ENCODE data around the gene FXYD1. TPM values are rescaled to one million over a fixed set of nuclear protein-coding genes. Genes with fewer than 3 reads are reported as not detected.
A peak's percentile ranks its signal among the peaks of the same experiment; 100 is the strongest.

The FXYD1 gene
- total and polyA plus RNA-seq, 8 donors, result 7.5 to 193 (median 24.0) TPM; not detected in 1

DNA sequence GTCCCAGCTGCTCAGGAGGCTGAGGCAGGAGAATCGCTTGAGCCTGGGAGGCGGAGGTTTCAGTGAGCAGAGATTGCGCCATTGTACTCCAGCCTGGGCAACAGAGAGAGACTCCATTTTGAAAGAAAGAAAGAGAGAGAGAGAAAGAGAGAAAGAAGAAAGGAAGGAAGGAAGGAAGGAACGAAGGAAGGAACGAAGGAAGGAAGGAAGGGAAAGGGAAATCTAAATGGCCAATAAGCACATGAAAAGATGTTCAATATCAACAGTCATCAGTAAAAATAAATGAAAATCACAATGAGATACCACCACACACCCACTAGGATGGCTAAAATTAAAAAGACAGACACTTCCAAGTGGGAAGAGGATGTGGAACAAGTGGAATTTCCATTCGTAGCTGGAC is 35.6 kb downstream of the FXYD1 start:
- TF ChIP-seq POLR2A (IDR thresholded peaks at IDR 0.05) (no peak), POLR2AphosphoS5 (IDR thresholded peaks at IDR 0.05) (no peak), EP300 (IDR thresholded peaks at IDR 0.05) (no peak)
- TF ChIP-seq, protein P1, sequence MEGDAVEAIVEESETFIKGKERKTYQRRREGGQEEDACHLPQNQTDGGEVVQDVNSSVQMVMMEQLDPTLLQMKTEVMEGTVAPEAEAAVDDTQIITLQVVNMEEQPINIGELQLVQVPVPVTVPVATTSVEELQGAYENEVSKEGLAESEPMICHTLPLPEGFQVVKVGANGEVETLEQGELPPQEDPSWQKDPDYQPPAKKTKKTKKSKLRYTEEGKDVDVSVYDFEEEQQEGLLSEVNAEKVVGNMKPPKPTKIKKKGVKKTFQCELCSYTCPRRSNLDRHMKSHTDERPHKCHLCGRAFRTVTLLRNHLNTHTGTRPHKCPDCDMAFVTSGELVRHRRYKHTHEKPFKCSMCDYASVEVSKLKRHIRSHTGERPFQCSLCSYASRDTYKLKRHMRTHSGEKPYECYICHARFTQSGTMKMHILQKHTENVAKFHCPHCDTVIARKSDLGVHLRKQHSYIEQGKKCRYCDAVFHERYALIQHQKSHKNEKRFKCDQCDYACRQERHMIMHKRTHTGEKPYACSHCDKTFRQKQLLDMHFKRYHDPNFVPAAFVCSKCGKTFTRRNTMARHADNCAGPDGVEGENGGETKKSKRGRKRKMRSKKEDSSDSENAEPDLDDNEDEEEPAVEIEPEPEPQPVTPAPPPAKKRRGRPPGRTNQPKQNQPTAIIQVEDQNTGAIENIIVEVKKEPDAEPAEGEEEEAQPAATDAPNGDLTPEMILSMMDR (IDR thresholded peaks at IDR 0.05), result no peak
- H3K4me1 ChIP-seq, result peaks cover 0 to 26% (median 5%) of the 10 kb centered on the region in 4 donors
- peaks cover 0 to 4% (median 0%) of the 10 kb centered on the region in 4 donors for H3K9me3 ChIP-seq
- 87 to 97% (median 92%) methylated on average over 6 of the region's 6 CpGs for WGBS, 5 donors
- intact Hi-C loops (cut with DNase I; ENCODE audit: low total_unique reads), result no loop called here
- H3K27me3 ChIP-seq, result no peaks in the 10 kb centered on the region
- peaks cover 4 to 13% (median 6%) of the 10 kb centered on the region in 4 donors for H3K36me3 ChIP-seq
- H3K27ac ChIP-seq, result no peak overlapping the region
- no peak overlapping the region for H3K4me3 ChIP-seq
- no peak for DNase-seq

DNA sequence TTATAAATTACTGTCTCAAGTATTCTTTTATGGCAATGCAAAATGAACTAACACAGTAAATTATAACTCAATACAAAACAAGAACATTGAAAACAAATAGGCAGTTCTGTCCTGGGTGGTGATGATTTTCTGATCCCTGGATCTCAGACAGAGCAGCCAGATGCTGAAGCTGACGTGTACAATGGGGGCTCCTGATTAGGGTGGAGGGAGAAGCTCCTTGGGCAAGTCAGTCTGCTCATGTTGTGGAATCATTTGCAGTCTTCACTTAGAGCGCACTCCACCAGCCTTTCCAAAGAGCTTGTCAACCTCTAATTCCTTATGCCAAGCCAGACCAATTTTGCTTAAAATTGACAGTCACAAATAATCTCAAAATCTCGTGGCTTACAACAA is 37.6 kb downstream of the FXYD1 start:
- H3K27ac ChIP-seq, result no peak overlapping the region
- H3K27me3 ChIP-seq, result no peaks in the 10 kb centered on the region
- H3K4me3 ChIP-seq, result no peak overlapping the region
- intact Hi-C loops (cut with DNase I; ENCODE audit: low total_unique reads), result no loop called here
- 71 to 87% (median 80%) methylated on average over 3 of the region's 3 CpGs for WGBS, 5 donors
- TF ChIP-seq POLR2AphosphoS5 (IDR thresholded peaks at IDR 0.05), result no peak
- TF ChIP-seq EP300 (IDR thresholded peaks at IDR 0.05), result no peak
- TF ChIP-seq, protein P1 (IDR thresholded peaks at IDR 0.05), result no peak
- H3K4me1 ChIP-seq, result peaks cover 0 to 26% (median 5%) of the 10 kb centered on the region in 4 donors
- no peaks in the 10 kb centered on the region for H3K36me3 ChIP-seq
- H3K9me3 ChIP-seq, result peaks cover 0 to 4% (median 0%) of the 10 kb centered on the region in 4 donors
- DNase-seq, result no peak

DNA sequence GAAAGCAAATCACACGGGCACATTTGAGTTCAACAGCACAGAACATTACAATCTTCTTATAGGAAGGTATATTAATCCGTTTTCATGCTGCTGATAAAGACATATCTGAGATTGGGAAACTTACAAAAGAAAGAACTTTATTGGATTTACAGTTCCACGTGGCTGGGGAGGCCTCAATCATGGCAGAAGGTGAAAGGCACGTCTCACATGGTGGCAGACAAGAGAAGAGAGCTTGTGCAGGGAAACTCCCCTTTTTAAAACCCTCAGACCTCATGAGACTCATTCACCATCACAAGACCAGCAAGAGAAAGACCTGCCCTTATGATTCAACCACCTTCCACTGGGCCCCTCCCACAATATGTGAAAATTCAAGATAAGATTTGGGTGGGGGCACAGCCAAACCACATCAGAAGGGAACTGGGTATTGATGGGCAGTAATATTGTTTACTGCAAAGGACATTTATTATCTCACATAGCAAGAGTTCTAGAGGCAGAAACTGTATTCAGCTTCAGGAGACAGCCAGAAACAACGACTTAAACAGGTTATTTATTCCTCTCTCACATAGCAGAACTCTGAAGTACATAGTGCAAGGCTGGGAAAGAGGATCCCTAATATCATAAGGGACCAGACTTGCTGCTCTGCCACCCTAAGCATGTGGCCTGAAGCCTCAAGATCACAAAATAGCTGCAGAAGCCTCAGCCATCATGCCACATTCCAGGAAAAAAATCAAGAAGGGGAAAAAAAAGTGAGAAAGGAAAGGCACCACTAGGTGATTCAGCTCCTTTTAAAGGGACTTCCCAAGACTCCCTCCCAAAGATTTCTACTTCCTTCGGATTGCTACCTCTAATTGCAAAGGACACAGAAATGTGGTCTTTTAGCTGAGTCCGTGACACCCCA is 39.0 kb downstream of the FXYD1 start:
- Histone ChIP-seq H3K9me3 (peaks cover 0 to 7% (median 0%) of the 10 kb centered on the region in 4 donors), H3K27me3 (no peaks in the 10 kb centered on the region), H3K4me3 (no peak overlapping the region), H3K27ac (no peak overlapping the region), H3K36me3 (no peaks in the 10 kb centered on the region), H3K4me1 (peaks cover 0 to 15% (median 2%) of the 10 kb centered on the region in 4 donors)
- no peak for DNase-seq
- 70 to 77% (median 74%) methylated on average over 7 of the region's 7 CpGs for WGBS, 5 donors
- intact Hi-C loops (cut with DNase I; ENCODE audit: low total_unique reads), result no loop called here
- no peak for TF ChIP-seq POLR2AphosphoS5 (IDR thresholded peaks at IDR 0.05)

DNA sequence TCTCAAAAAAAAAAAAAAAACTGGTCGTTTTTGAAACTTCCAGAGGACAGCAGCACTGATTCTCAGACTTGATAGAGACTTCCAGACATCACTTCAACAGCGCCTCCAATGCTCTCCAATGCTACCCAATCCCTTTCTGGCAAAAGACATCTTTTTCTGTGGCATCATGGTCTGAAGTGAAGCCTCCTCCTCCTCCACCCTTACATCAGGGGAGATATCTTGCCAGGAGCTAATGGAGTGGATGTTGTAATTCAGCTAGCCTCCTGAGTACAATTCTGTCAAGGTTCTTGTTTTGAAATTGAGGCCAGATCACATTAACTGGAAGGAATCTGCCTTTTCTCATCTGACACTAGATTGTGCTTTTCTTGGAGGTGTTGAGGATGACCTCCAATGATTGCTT is 40.1 kb downstream of the FXYD1 start:
- no peak overlapping the region for H3K4me3 ChIP-seq
- peaks cover 0 to 5% (median 0%) of the 10 kb centered on the region in 4 donors for H3K4me1 ChIP-seq
- no peaks in the 10 kb centered on the region for H3K36me3 ChIP-seq
- H3K27ac ChIP-seq, result no peak overlapping the region
- intact Hi-C loops (cut with DNase I; ENCODE audit: low total_unique reads), result no loop called here
- 51 to 68% (median 65%) methylated on average over 2 of the region's 2 CpGs for WGBS, 5 donors
- DNase-seq, result peak in 1 of 2 donors; percentile 29
- H3K9me3 ChIP-seq, result peaks cover 0 to 12% (median 0%) of the 10 kb centered on the region in 4 donors
- no peak for TF ChIP-seq POLR2A (IDR thresholded peaks at IDR 0.05)
- TF ChIP-seq EP300 (IDR thresholded peaks at IDR 0.05), result no peak
- TF ChIP-seq, protein P1 (IDR thresholded peaks at IDR 0.05), result no peak
- TF ChIP-seq POLR2AphosphoS5 (IDR thresholded peaks at IDR 0.05), result no peak
- H3K27me3 ChIP-seq, result no peaks in the 10 kb centered on the region

DNA sequence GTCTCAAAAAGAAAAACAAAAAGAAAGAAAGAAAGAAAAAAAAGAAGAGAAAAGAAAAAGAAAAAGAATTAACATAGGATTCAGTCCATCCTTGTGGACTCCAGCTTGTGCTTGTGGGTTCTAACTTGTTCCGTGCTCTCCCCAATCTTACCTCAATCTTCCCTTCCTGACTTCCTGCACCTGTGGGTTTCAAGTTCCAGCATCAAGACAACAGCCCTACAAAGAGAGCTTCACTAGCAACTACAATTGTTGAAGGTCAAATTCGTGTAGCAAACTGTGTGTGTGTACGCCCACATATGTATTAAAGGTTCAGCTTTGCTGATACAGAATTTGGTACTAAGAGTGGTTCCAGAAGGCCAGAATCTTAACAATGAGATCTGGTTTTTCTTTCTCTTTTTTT is 41.2 kb downstream of the FXYD1 start:
- Histone ChIP-seq H3K27ac (no peak overlapping the region), H3K36me3 (no peaks in the 10 kb centered on the region), H3K4me3 (no peak overlapping the region), H3K4me1 (peaks cover 0 to 5% (median 0%) of the 10 kb centered on the region in 4 donors), H3K27me3 (no peaks in the 10 kb centered on the region), H3K9me3 (peaks cover 0 to 12% (median 0%) of the 10 kb centered on the region in 4 donors)
- 67 to 78% (median 77%) methylated on average over 3 of the region's 3 CpGs for WGBS, 5 donors
- intact Hi-C loops (cut with DNase I; ENCODE audit: low total_unique reads), result no loop called here
- TF ChIP-seq, protein P1 (IDR thresholded peaks at IDR 0.05), result no peak
- no peak for TF ChIP-seq POLR2A (IDR thresholded peaks at IDR 0.05)
- TF ChIP-seq EP300 (IDR thresholded peaks at IDR 0.05), result no peak
- no peak for DNase-seq
